Activated T-helper 17 cell treated with anti-CD3 and anti-CD28 coated beads, Interleukin-2, amount 50 U/mL, for 72 hours (primary cell): ENCODE results near the gene FAM216A. TPM values are rescaled to one million over a fixed set of nuclear protein-coding genes. Genes with fewer than 3 reads are reported as not detected.

Source experiments
- total RNA-seq, 2 donors: library from RNA; stranded (reverse); gene quantifications; one replicate each; pipeline ENCODE4 v1.2.3, GENCODE V29; 2022

FAM216A gene
- total RNA-seq, 2 donors from 2014 or later: 29.0 to 37.1 TPM

Other genes with a start within 250 kb of the FAM216A start
- gene ATP2A2, start 187.6 kb upstream of the FAM216A start, total RNA-seq: 100 to 1,000 TPM; 135 to 261 TPM
- 10 to 100 TPM; 41.7 to 78.3 TPM for gene ANAPC7, start 65.1 kb upstream of the FAM216A start, total RNA-seq
- gene ARPC3, start 18.5 kb upstream of the FAM216A start, total RNA-seq: 100 to 1,000 TPM; 259 to 325 TPM
- gene GPN3, start 588 bp upstream of the FAM216A start, total RNA-seq: 10 to 100 TPM; 31.4 to 41.8 TPM
- 100 to 1,000 TPM; 103 to 125 TPM for gene VPS29, start 33.3 kb downstream of the FAM216A start, total RNA-seq
- gene RAD9B, start 33.5 kb downstream of the FAM216A start, total RNA-seq: 1 to 10 TPM; 1.5 to 2.5 TPM
- gene PPTC7, start 114.5 kb downstream of the FAM216A start, total RNA-seq: 10 to 100 TPM; 31.4 to 36.7 TPM
- 1 to 10 TPM; 3.5 to 6.4 TPM for gene TCTN1, start 145.3 kb downstream of the FAM216A start, total RNA-seq
- 1 to 10 TPM in 1 of 2 donors, under 1 TPM in 1; 0.71 to 1.7 TPM for gene HVCN1, start 220.3 kb downstream of the FAM216A start, total RNA-seq